NCI-H524 treated with DMSO at 0.1 percent for 48 hours (cell line): ENCODE results near the gene CYFIP2.
"Not testable (repeated sequence)": the region's sequence is repeated elsewhere in the genome, so short reads cannot be mapped to it uniquely, and the experiment has no call there.

Experiments used
- DNase-seq: peaks from one replicate; lab custom pipeline; 2025; lab: John Stamatoyannopoulos, UW

Gene CYFIP2

DNA sequence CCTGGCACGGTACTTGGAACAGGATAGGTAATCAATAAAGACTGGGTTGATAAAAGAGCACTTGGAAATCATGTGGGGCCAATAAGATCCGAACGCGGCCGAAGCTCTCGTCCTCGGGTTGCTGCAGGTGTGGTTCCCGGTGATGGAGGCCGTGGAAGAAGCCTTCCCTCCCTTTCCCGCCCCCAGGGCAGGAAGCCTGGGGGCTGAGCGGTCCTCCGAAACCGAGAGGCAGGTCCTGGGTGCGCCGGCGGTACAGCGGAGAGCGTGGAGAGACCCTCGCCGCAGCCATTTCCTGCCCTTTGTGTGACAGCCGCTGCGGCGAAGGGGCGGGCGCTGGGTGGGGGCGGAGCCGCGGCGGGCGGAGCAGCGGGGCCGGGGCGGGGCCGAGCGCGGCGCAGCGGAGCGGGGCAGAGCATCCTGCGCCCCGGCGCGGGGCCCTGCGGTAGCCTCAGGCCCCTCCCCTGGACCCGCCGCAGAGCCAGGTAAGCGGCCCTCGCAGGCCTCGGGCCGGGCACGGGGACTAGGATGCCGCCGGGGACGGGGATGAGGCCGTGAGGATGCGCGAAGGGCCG lies at the start of gene CYFIP2:
Gene CYFIP2 (plus strand): TSS at position 410 of the 572 bp plus-strand sequence. CDS start 19,239 bp downstream, outside the sequence.
- DNase-seq = no peak

- no peak for DNase-seq
Measured at GRCh38 chr5:157216391-157217142, 49.4 kb upstream of the CYFIP2 start.

DNA sequence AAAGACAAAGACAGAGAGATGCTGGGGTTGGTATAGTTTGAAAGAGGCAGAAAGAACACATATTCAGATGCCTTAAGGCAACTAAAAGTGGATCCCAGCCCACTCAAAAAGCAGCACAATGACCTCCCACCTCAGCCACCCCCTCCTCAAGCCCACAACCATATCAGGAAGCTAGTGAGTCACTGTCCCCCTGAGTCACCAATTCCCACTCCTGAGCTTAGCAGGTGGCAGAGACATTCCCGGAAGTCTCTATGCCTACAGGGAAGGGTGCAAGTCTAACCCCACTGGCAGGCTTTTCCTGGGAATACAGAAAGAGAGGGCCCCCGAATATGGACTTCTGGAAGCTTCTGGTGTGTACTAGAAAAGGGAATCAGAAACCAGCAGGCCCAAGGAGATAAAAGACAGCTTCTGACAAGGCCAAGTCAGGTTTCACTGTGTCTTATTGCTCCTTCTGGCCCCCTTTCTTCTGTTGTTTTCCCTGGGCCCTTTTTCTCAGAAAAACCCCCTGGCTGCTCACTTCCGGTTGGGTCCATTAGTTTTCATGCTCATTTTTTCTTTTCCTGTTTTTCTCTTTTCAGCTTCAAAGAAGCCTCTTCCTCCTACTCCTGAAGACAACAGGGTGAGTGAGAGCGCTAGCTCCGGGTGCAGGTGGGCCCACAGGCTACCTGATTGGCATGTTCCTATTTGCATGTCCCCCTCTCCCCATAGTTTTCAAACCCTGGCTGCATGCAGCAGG lies 48.5 kb upstream of the CYFIP2 start:
- no peak for DNase-seq

- DNase-seq = no peak
Measured at GRCh38 chr5:157219491-157220271, 46.2 kb upstream of the CYFIP2 start.

DNA sequence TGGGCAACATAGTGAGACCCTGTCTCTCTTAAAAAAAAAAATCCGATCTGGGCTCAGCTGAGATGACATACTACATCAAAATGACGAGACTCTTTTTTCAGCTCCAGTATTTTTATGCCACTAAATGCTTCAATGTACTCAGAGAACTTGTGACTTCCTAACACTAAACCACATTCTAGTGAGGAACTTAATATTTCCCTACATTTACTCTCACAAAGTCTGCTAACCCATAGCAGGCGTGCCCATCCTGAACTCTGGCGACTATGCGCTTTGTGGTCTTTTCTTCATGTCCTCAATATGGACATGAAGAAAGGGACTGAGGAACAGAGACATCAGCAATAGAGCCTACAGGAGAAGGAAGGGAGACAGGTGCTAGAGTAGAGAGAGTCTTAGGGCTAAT lies 44.0 kb upstream of the CYFIP2 start:
- no peak for DNase-seq

DNA sequence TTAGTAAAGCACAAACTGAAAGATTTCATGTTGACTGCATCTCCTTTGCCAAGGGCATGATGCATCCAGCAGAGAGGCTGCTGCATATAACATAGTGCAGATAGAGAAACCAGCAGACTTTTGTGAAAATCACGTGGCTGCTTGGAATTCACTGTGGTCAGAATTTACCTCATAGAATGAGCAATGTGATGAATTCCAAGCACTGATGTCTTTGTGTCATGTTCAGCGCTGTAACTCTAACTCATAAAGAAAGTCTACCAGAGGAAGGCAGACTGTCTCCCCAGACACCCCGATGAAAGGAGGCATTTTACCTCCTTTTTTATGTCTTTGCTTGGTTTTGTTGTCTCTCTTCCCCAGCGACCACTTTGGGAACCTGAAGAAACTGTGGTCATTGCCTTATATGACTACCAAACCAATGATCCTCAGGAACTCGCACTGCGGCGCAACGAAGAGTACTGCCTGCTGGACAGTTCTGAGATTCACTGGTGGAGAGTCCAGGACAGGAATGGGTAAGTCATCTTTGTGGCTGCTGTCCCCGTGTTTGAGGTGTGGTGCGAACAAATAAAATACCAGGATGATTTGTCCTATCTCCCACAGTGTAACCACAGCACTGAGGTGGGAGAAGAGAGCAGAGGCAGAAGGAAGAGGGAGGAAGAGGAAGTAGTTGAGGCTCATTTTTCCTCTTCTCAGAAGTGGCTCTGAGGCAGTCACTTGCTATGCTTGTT lies 43.3 kb upstream of the CYFIP2 start:
- DNase-seq = no peak

DNA sequence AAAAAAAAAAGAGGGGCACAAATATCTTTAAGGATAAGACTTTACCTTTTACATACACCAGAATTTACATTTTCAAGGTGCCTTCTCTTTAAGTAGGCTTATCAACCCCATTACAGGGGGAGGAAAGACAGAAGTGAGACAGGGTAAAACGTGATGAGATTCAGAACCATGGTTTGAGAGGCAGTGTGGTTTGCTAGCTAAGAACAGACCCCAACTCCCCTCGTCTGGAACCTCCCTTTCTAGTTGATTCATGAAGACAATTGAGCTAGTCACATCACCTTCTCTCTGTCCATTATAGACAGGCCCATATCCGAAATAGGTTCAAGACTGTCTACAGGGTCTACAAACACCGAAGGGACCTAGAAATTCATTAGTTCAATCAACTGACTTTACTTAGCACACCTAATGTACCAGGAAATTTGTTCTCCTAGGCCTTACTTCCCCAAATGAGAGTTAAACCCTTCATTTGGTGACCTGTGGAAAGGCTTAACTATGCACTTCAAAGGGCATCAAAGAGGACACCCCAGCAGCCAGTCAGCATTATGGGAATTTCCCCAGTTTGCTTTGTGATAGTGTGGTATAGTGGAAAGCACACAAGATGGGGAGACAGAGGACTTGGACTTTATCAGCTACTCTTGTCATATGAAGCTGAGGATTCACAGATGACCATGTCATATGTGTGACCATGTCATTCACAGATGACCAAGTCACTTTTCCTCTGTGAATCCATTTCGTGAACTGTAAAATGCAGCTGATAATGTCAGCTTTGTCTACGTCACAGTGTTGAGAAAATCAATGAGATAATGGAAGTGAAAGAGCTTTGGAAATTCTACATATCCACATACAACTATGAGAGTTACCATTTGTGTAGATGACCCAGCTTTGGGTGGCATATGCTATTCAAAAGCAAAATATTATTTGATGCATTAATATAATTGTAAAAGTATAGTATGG lies 40.2 kb upstream of the CYFIP2 start:
- no peak for DNase-seq

DNA sequence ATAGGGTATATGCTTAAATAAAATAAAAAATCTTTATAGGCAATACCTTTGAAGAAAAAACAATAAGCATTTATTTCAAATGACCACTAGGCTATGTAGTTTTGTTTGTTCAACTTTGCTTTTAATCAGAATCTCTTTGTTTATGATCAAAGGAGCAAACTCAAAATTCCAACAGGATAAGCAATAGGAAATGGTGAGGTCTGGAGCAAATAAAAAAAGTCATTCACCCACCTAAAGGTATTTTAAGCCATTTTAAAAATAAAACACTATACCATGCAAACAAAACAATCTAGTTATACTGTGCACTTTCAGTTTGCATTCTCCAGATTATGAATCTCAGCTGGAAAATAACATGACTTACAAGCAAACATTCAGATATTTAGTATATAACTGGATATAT lies 35.3 kb upstream of the CYFIP2 start:
- DNase-seq = no peak

GRCh38 chr5:157232706-157233105 lies 33.2 kb upstream of the CYFIP2 start:
- no peak for DNase-seq

DNA sequence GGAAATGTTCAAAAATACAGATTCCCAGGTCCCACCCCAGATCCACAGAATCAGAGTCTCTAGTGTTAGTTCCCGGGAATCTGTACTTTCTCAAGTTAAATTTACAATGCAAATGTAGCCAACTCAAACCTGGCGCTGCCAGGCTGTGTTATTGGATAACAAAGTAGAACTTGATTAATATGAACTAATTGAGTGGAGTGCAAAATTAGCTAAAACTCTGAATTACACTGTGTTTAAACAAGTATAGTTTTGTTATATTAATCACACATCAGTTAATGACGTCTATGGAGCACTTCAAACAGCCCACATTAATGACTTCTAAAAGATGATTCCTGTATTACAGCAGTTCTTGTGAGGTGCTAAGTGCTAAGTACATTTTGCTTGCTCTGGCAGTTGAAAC lies 32.4 kb upstream of the CYFIP2 start:
- DNase-seq = no peak

DNA sequence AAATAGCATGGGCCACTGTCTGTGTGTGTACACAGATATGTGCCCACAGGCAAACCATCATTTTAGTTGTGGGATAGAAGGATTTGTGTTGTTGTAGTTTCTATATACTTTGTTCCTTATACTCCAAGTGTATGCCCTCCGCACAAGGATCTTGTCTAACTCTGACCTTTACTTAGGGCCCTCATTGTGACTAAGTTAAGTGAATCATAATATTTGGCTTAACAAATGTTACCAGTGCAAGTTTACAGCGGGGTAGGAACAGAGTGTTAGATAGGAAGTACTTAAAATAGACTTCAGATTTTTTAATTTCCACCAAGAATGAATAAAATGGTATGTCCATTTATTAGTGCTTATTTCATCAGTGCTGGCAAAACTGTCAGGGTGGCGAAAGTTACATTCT lies 29.5 kb upstream of the CYFIP2 start:
- no peak for DNase-seq

- DNase-seq = no peak
Measured at GRCh38 chr5:157241483-157241882, 24.4 kb upstream of the CYFIP2 start.

DNA sequence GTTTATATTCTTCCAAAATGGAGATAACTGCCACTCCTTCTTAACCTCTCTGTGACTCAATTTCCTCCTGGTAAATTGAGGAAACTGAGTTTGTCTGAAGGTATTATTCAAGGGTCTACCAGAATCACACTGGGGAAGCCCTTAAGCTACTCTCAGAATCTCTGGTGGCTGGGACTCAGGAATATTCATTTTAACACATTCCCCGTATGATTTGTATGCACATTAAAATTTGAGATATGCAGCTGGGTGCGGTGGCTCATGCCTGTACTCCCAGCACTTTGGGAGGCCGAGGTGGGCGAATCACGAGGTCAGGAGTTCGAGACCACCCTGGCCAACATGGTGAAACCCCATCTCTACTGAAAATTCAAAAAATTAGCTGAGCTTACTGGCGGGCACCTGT lies 21.2 kb upstream of the CYFIP2 start:
- not testable (repeated sequence) for DNase-seq

GRCh38 chr5:157245476-157245875 lies 20.4 kb upstream of the CYFIP2 start:
- no peak for DNase-seq

DNA sequence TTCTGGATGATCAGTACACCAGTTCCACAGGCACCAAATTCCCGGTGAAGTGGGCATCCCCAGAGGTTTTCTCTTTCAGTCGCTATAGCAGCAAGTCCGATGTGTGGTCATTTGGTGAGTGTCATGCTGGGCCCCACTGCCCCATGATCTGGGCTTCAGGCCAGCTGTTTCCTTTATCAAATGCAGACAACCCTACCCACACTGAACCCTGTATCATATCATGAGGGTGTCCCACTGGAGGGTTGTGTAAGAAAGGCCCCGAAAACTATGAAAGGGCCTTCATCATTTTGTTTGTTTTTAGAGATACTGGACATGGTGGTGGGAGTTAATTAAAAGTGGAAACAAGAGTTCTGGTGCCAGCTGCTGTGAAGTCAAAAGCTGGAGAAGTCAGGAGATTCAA lies 20.0 kb upstream of the CYFIP2 start:
- DNase-seq = no peak

- DNase-seq = no peak
Measured at GRCh38 chr5:157247267-157247666, 18.7 kb upstream of the CYFIP2 start.

DNA sequence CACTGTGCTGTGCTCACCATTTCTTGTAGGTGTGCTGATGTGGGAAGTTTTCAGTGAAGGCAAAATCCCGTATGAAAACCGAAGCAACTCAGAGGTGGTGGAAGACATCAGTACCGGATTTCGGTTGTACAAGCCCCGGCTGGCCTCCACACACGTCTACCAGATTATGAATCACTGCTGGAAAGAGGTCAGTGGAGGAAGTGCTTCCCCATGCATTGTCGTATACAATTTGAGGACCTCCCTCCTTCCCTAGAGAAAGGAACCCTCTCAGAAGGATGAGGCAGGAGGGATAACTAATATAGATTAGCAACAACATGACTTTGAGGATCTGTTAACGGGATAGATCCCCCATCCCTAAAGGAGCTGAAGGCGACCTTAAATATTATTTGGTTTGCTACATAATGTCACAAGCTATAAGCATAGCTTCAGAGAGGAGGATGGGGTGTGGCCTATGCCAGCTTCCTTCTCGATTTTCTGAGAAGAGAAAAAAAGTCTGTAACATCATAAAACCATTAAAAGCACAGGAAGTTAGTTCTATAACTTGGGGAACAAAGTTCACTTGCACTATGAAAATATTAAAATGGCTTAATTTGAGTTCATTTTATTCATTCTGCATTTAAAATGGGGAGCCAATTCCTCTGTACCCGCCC lies 17.0 kb upstream of the CYFIP2 start:
- no peak for DNase-seq

GRCh38 chr5:157252711-157253465 lies 13.0 kb upstream of the CYFIP2 start:
- no peak for DNase-seq

DNA sequence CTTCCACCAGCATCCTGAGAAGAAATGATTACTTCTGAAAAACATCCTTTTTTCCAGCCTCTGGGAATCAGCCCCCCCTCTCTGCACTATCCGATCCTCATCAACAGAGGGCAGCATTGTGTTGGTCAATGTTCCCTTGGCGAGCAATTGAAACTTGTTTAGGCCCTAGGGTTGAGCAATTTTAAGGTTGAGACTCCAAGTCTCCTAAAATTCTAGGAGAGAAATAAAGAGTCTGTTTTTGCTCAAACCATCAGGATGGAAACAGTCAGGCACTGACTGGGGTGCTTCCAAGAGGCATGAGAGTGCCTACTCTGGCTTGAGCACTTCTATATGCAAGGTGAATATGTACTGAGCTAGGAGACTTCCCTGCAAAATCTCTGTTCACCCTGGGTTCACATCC lies 12.4 kb upstream of the CYFIP2 start:
- DNase-seq = no peak
